OCI-LY3 (cell line): Measurements from ENCODE around the gene CPSF7.

Source experiments
- CTCF ChIP-seq: fragments of 200-600, 300-600 bp; sonication (generic); IDR thresholded peaks from 2 replicates; pipeline ENCODE4 v1.5.1; 2014; ENCODE audit warnings: antibody characterized with exemption, low read length, low read depth
- EZH2phosphoT487 ChIP-seq: fragments of 200-600 bp; shearing (Covaris generic); IDR thresholded peaks from 2 replicates; pipeline ENCODE4 v1.6.1; 2018; ENCODE audit warnings: antibody characterized with exemption, mixed run types, low read depth

- TF ChIP-seq CTCF (peak; percentile 97), EZH2phosphoT487 (no peak)
Observed at GRCh38 chr11:61477727-61478148, 48.0 kb upstream of the CPSF7 start.
